ENCODE data around the gene PALM3.
"Not testable (repeated sequence)": the region's sequence is repeated elsewhere in the genome, so short reads cannot be mapped to it uniquely, and the experiment has no call there.

PALM3 gene

DNA sequence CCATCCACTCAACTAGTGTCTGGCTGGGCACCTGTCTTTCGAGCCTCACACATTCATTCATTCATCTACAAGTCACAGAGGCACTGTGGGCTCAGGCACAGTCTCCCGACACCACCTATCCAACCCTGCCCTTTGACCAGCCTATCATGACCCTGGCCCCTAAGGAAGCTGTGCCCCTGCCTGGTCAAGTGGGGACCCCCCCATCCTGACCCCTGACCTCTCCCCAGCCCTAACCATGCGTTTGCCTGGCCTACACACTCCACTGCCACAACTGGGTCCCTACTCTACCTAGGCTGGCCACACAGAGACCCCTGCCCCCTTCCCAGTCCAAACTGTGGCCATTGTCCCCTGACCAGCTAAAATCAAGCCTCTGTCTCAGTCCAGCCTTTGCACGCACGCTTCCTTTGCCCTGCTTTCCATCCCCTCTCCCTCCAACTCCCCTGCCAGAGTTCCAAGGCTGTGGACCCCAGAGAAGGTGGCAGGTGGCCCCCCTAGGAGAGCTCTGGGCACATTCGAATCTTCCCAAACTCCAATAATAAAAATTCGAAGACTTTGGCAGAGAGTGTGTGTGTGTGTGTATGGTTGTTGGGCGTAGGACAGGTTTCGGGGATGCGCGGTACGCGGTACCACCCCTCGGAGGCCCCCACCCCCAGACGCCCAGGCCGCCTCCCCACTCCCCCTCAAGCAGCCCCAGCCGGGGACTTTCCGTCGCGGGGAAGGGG, 30.7 kb downstream of the PALM3 start:
- peak; percentile 72 for DNase-seq

DNA sequence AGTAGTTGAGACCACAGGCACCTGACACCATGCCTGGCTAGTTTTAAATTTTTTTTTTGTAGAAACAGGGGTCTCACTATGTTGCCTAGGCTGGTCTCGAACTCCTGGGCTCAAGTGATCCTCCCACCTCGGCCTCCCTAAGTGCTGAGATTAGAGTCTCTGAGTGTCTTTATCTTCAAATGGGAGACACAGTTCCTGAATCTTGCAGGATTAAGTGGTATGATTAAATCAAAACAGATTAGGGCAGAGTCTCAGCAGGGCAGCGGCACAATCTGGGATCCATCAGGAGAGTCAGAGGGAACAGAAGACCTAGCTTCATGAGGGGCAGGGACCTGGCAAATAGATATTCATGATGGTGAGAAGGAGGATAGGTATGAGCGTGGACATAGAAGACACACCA, 33.0 kb downstream of the PALM3 start:
- DNase-seq = no peak

DNA sequence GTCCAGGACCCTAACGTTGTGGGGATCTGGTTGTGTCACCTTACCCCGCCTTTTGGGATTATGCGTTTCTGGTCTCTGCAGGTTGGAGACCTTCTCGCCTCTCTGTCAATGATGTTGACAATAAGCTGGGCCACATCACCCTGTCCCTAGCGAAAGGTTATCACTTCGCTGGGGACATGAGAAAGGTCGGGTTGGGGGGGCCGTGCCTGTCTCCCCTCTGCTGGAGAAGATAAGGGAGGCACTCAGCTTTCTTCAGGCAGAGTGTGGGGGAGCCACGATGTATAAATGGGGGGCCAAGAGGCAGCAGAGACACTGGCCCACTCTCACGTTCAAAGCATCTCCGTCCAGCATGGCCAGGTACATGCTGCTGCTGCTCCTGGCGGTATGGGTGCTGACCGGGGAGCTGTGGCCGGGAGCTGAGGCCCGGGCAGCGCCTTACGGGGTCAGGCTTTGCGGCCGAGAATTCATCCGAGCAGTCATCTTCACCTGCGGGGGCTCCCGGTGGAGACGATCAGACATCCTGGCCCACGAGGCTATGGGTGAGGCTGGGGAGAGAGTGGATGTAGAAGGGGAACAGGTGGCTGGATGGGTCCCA, 33.9 kb downstream of the PALM3 start, which contains the start of gene RLN3:
Gene RLN3, plus strand, starts transcription at position 293 of the 595 bp plus-strand sequence. Its CDS starts 57 bp downstream, at position 350.
- no peak for DNase-seq

- DNase-seq = not testable (repeated sequence)
These were observed 35.2 kb downstream of the PALM3 start for GRCh38 chr19:14026652-14027192.

DNA sequence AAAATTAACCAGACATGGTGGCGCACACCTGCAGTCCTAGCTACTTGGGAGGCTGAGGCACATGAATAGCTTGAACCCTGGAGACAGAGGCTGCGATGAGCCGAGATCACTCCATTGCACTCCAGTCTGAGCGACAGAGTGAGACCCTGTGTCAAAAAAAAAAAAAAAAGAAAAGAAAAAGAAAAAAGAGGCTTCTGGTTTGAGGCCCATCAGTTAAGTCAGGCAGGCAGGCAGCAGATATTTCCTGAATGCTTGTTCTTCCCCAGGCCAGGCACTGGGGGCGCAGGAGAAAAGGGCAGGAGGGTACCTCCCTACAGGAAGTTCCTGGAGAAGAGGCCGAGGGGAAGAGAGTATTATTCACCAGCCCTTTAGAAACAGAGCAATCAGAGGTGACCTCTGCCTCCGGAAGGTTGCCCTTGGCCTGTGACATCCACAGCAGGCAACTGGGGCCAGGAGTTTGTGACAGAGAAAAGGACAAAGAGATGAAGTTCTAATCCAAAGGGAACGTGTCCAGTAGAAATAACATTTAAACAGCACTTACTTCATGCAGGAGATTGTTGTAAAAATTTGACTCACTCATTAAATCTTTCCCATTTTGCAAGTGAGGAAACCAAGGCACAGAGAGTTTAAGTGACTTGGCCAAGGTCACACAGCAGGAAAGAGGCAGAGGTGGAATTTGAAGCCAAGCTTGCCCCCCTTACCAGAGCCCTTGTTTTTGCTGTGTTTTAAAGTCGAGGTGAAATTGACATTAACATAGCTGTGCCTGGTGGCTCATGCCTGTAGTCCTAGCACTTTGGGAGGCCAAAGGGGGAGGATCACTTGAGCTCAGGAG, 38.3 kb downstream of the PALM3 start:
- DNase-seq = no peak

- no peak for DNase-seq
These were observed 39.4 kb downstream of the PALM3 start for GRCh38 chr19:14022469-14022868.

- no peak for DNase-seq
These were observed 40.4 kb downstream of the PALM3 start for GRCh38 chr19:14021474-14021873.

GRCh38 chr19:14019739-14020138, 42.1 kb downstream of the PALM3 start:
- DNase-seq = not testable (repeated sequence)

DNA sequence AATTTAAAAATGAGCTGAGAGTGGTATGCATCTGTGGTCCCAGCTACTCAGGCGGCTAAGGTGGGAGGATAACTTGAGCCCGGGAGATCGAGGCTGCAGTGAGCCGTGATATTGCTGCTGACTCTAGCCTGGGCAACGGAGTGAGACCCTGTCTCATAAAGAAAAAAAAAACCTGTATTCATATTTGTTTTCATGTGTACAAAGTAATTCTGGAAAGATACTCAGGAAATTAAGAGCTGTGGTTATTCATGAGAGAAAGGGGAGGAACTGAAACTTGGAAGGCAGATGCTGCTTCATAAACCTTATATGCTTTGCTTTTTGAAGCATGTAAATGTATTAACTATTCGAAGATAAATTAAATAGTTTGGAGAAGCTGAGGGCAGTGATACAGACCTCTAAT, 42.8 kb downstream of the PALM3 start:
- no peak for DNase-seq

- no peak for DNase-seq
These were observed 46.3 kb downstream of the PALM3 start for GRCh38 chr19:14015524-14016035.

DNA sequence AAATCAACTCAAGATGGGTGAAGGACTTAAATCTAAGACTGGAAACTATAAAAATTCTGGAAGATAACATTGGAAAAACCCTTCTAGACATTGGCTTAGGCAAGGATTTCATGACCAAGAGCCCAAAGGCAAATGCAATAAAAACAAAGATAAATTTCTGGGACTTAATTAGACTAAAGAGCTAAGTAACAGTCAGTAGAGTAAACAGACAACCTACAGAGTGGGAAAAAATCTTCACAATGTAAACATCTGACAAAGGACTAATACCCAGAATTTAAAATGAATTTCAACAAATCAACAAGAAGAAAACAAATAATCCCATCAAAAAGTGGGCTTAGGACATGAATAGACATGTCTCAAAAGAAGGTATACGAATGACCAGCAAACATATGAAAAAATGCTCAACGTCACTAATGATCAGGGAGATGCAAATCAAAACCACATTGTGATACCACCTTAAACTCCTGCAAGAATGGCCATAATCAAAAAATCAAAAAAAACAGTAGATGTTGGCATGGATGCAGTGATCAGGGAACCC, 49.4 kb downstream of the PALM3 start:
- no peak for DNase-seq

- DNase-seq = no peak
These were observed 54.9 kb downstream of the PALM3 start for GRCh38 chr19:14006766-14007562.

DNA sequence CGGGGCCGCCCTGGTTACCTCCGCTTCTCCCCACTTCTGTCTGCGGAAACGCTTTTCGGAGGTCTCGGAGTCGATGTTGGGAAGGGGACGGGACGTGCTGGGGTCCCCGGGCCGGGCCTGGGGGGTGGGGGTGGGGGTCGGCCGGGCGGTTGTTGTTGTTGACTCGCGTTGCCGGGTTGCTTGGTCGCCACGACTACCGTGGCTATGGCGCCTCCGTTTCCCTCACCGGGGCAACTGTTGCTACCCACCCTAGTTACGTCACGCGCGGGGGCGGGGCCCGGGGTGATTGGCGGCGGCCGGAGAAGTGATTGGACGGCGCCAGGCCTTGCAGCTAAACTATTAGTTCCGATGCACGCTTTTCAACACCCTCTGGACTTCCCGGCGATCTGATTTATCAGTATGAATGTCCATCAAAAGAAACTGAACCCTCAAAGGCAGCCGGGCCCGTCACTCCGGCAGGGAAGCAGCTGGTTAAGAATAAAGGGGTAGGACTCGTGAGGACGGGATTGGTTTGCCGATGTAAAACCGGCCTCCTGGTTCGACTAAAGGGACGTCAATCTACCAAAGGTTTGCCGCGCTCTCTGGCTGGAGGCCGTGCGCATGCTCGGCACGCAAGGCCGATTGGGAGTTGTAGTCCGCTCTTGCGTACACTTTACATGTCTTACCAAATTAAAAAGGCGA, 55.7 kb downstream of the PALM3 start, which contains the start of gene RFX1:
Gene RFX1, minus strand, starts transcription at position 236 of the 681 bp plus-strand sequence. CDS start 12,477 bp downstream, outside the sequence.
- peak; percentile 99 for DNase-seq

- DNase-seq = peak; percentile 92
These were observed 56.4 kb downstream of the PALM3 start for GRCh38 chr19:14005349-14006084.

GRCh38 chr19:14004619-14005348, 57.1 kb downstream of the PALM3 start:
- no peak for DNase-seq

Measured in effector CD8-positive, alpha-beta T cell (primary cell).